CD4-positive, alpha-beta T cell (primary cell): ENCODE measurements around the gene NLGN1. TPM values are rescaled to one million over a fixed set of nuclear protein-coding genes. Genes with fewer than 3 reads are reported as not detected.

Source experiments
- ATAC-seq: fragments of 200-7000 bp; cut with Tn5 transposase; one replicate; pipeline ENCODE4 v1.10.0; 2022; ENCODE audit warnings: mild to moderate bottlenecking; ENCODE audit not compliant: poor library complexity
- CTCF ChIA-PET: fragments of 350-600 bp; sonication (Branson Sonifier 250); formaldehyde crosslinking; loops from one replicate; lab custom pipeline; 2021; ENCODE audit warnings: antibody characterized with exemption, inconsistent platforms; lab: Charles Lee
- POLR2A ChIA-PET: fragments of 350-600 bp; sonication (Branson Sonifier 250); formaldehyde crosslinking; loops from one replicate; lab custom pipeline; 2021; ENCODE audit warnings: antibody characterized with exemption, inconsistent platforms; lab: Charles Lee
- DNase-seq, 14 experiments: peaks; one replicate each; pipeline ENCODE4 v3.0.0-alpha.2; 2013 to 2020; ENCODE audit warnings: mixed read lengths in 2 of 14
- H3K27ac ChIP-seq, 2 donors: one replicate each; pipeline versions ENCODE4 v1.5.1 to v1.7.0; 2013; ENCODE audit warnings: low read length in 2 of 2, low read depth in 1 of 2, mild to moderate bottlenecking in 1 of 2
- H3K27me3 ChIP-seq, 2 experiments: 1 replicate in 1 of 2; 2 replicates in 1 of 2; pipeline versions ENCODE4 v1.6.1 to v1.7.0; 2013; ENCODE audit warnings: low read length in 2 of 2, control low read depth in 1 of 2, mild to moderate bottlenecking in 1 of 2, moderate library complexity in 1 of 2; ENCODE audit not compliant: insufficient read depth in 2 of 2, control insufficient read depth in 1 of 2
- H3K36me3 ChIP-seq: one replicate; pipeline ENCODE4 v1.6.1; 2013; ENCODE audit warnings: low read length, control low read depth; ENCODE audit not compliant: insufficient read depth
- H3K4me1 ChIP-seq: one replicate; pipeline ENCODE4 v1.6.1; 2013; ENCODE audit warnings: low read length, control low read depth; ENCODE audit not compliant: insufficient read depth
- H3K4me3 ChIP-seq: one replicate; pipeline ENCODE4 v1.5.1; 2013; ENCODE audit warnings: mild to moderate bottlenecking, low read length, moderate library complexity
- H3K9me3 ChIP-seq, 2 experiments: 1 replicate in 1 of 2; 2 replicates in 1 of 2; pipeline versions ENCODE4 v1.6.1 to v1.7.0; 2013; ENCODE audit warnings: low read length in 2 of 2, mild to moderate bottlenecking in 2 of 2, control low read depth in 1 of 2, moderate library complexity in 1 of 2; ENCODE audit not compliant: control insufficient read depth in 1 of 2, insufficient read depth in 1 of 2
- H3K27ac Mint-ChIP-seq: one replicate; pipeline ENCODE4 v1.8.0; 2020; ENCODE audit warnings: mixed read lengths
- H3K27me3 Mint-ChIP-seq: one replicate; pipeline ENCODE4 v1.8.0; 2021; ENCODE audit warnings: mixed read lengths
- H3K36me3 Mint-ChIP-seq: one replicate; pipeline ENCODE4 v1.8.0; 2021; ENCODE audit warnings: low read depth, mixed read lengths
- H3K4me1 Mint-ChIP-seq: one replicate; pipeline ENCODE4 v1.8.0; 2021; ENCODE audit warnings: low read depth, mixed read lengths
- H3K4me3 Mint-ChIP-seq: one replicate; pipeline ENCODE4 v1.8.0; 2020; ENCODE audit warnings: mild to moderate bottlenecking, mixed read lengths
- H3K9me3 Mint-ChIP-seq: one replicate; pipeline ENCODE4 v1.8.0; 2020; ENCODE audit warnings: mixed read lengths
- CTCF ChIP-seq: fragments of 200-600 bp; IDR thresholded peaks from one replicate; pipeline ENCODE4 v1.8.0; 2022; ENCODE audit warnings: antibody characterized with exemption, mild to moderate bottlenecking
- intact Hi-C, 2 experiments: fragments of 100-400 bp; cut with DNase I in 1 of 2; cut with micrococcal nuclease in 1 of 2; formaldehyde crosslinking; loops; one replicate each; pipeline versions ENCODE4 v1.15.1 to v1.9.0; 2023 to 2025; cut with DNase I, micrococcal nuclease
- total RNA-seq, 174 experiments: library from RNA in 2 of 174; stranded (reverse) in 2 of 174; gene quantifications; one replicate each; pipeline ENCODE4 v1.2.3 and lab custom pipeline; 2021 to 2026

NLGN1 gene
- total RNA-seq, 2 experiments from 2014 or later: not detected

DNA sequence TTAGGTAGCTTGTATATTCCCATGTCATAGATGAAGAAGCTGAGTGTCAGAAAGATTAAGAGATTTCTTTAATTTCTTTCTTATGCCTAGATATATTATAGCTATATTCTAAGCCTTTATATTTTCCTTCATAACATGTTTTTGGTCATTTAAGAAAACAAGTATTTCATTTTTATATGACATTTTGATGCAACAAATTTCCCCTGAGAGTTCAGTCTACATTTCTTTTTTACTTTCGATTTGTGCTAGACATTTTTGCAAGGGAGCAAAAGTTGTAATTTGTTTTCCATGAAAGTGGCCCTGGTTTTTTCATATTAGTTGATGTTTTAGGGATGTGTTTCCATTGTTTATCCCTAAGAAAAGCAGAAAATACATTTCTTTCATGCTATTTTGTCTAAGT lies 344.9 kb downstream of the NLGN1 start:
- Mint-ChIP-seq H3K4me3 (no peak overlapping the region), H3K27me3 (no peaks in the 10 kb centered on the region), H3K36me3 (no peaks in the 10 kb centered on the region), H3K4me1 (no peaks in the 10 kb centered on the region), H3K27ac (no peak overlapping the region), H3K9me3 (peaks cover 5% of the 10 kb centered on the region)
- Histone ChIP-seq H3K4me1 (no peaks in the 10 kb centered on the region), H3K27ac (no peak overlapping the region), H3K27me3 (no peaks in the 10 kb centered on the region), H3K4me3 (no peak overlapping the region), H3K9me3 (no peaks in the 10 kb centered on the region), H3K36me3 (no peaks in the 10 kb centered on the region)
- ChIA-PET POLR2A (no interaction called here), CTCF (no interaction called here)
- TF ChIP-seq CTCF: no peak
- ATAC-seq (no peak), DNase-seq (no peak)
- intact Hi-C loops: no loop called here

- no peak overlapping the region for H3K4me3 Mint-ChIP-seq
- H3K27ac Mint-ChIP-seq: no peak overlapping the region
- intact Hi-C loops: no loop called here
Measured at GRCh38 chr3:173743111-173743510, 345.6 kb downstream of the NLGN1 start.

GRCh38 chr3:173743516-173743915 lies 346.0 kb downstream of the NLGN1 start:
- ChIA-PET POLR2A (no interaction called here), CTCF (no interaction called here)
- H3K27me3 ChIP-seq: no peaks in the 10 kb centered on the region
- ATAC-seq: no peak
- no peak for TF ChIP-seq CTCF
- no peaks in the 10 kb centered on the region for H3K4me1 ChIP-seq
- no peaks in the 10 kb centered on the region for H3K36me3 ChIP-seq
- Mint-ChIP-seq H3K27ac (no peak overlapping the region), H3K4me1 (no peaks in the 10 kb centered on the region), H3K36me3 (no peaks in the 10 kb centered on the region), H3K27me3 (no peaks in the 10 kb centered on the region), H3K9me3 (peaks cover 5% of the 10 kb centered on the region), H3K4me3 (no peak overlapping the region)
- intact Hi-C loops: no loop called here
- DNase-seq: no peak
- no peaks in the 10 kb centered on the region for H3K9me3 ChIP-seq
- H3K27ac ChIP-seq: no peak overlapping the region
- no peak overlapping the region for H3K4me3 ChIP-seq

More at GRCh38 chr3:173743111-173743510, 345.6 kb downstream of the NLGN1 start:
- Histone ChIP-seq H3K4me1 (no peaks in the 10 kb centered on the region), H3K9me3 (no peaks in the 10 kb centered on the region), H3K27me3 (no peaks in the 10 kb centered on the region), H3K36me3 (no peaks in the 10 kb centered on the region), H3K4me3 (no peak overlapping the region), H3K27ac (no peak overlapping the region)
- Mint-ChIP-seq H3K9me3 (peaks cover 5% of the 10 kb centered on the region), H3K27me3 (no peaks in the 10 kb centered on the region), H3K36me3 (no peaks in the 10 kb centered on the region), H3K4me1 (no peaks in the 10 kb centered on the region)
- POLR2A ChIA-PET: no interaction called here
- no peak for DNase-seq
- CTCF ChIA-PET: no interaction called here
- TF ChIP-seq CTCF: no peak
- ATAC-seq: no peak
